GOT3 (cell line): ENCODE data around the gene ZNF521.
"Not testable (repeated sequence)": the region's sequence is repeated elsewhere in the genome, so short reads cannot be mapped to it uniquely, and the experiment has no call there.

Experiments used
- DNase-seq: peaks from one replicate; lab custom pipeline; 2025; ENCODE audit warnings: mixed read lengths; lab: John Stamatoyannopoulos, UW

The ZNF521 gene

GRCh38 chr18:25289001-25289631, 62.9 kb downstream of the ZNF521 start:
- no peak for DNase-seq

GRCh38 chr18:25288340-25288938, 63.5 kb downstream of the ZNF521 start:
- no peak for DNase-seq

DNA sequence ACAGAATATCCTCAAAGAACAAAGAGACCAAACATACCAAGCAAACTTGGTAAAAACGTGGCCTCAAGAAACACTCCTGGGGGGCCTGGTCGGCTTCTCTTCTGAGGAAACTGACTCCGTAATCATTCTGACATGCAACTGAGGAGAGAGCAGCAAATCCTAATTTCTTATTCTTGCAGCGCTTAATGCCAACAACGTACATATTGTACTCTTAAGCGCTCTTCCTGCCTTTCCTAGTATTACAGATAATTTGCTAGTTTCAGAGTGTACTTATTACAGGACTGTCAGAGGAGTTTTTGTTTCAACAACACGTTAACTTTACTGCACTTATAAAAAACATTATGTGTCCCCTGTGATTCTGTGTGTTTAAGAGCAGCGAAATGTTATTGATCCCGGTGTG, 64.9 kb downstream of the ZNF521 start:
- DNase-seq = no peak

- no peak for DNase-seq
Measured at GRCh38 chr18:25284861-25285550, 67.0 kb downstream of the ZNF521 start.

DNA sequence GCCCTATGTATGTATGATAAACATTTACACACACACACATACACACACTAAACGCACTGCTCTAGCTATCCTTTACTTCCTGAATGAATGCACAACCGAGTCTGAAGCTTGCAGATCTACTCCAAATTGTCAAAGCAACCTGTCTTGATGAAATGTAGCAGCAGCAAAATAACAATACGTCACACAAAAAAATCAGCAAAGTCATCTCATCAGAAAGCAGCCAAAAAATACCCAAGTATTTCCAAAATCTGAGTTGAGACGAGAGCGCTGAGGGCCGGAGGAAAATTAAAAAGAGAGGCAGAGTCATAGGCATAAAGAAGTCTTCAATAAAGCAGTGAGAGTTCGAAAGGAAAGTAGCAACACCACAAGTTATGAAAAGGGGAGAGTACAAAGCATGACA, 67.7 kb downstream of the ZNF521 start:
- no peak for DNase-seq

DNA sequence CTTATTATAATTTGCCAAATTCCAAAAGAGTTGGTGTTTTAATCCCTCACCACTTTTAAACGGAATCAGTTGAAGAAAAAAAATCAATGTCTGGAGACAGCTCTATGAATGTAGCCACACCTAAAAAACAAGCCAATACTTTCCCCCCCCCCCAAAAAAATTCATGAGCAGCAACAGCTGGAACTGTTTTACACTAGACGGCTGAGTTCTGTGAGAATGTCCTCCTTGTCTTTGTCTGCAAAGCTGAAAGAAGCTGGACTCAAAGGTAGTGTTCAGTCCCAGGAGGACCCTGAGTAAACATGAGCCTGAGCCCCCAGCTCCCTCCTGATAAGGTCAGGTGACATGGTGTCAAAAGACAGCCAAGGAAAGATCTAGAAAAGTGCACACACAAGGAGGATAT, 68.2 kb downstream of the ZNF521 start:
- no peak for DNase-seq

DNA sequence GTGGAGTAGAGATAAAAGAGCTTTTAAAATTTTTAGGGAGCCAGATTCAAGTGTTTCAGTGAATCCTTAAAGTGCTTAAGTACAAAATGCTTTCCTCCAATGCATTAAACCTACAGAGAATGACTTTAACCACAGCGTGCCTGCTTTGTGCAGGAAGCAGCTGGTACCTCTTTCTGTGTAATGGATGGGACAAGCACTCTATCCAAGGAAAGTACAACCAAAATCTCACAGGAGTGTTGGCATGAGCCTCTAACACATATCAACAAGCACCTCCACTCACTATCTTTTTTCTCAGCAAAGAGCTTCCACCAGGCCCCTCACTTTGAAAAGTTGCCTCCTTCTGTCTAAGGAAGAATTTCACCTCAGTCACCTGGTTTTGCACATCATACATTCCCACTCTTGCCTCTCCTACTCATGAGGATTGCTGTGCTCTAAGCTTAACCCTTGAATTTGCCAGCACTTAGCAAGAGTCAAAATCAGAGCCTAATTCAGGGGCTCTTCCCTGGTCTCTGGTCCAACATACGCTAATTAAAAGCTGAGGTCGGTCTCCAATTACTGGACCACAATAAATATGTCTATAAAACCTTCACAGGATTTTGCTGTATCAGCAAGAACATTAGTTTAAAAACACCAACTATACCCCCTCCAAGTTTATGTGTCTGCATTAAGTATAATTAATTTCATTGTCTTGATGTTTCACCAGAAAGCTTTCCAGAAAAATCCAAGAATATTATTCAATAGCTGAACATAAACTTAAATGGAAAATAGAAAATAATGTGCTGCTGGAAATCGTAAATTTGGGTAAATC, 68.9 kb downstream of the ZNF521 start:
- DNase-seq = no peak

- DNase-seq = no peak
Measured at GRCh38 chr18:25282282-25282681, 69.7 kb downstream of the ZNF521 start.

- DNase-seq = no peak
Measured at GRCh38 chr18:25281556-25281955, 70.4 kb downstream of the ZNF521 start.

DNA sequence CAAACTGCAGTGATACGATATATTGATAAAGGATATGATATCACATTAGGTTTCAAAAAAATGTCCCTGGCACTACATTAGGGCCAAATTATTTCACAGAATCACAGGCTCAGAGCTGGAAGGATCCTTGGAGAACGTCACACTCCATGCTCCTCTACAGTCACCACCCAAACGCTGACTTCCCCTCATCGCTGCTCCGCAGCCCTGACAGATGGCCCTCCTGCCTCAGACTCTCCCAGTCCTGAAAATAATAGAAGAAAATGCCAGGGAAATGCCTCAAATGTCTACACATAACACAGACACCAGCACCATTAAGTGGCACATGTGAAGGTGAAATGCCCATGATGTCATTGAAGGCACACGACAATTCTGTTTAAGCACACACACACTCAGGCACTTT, 72.0 kb downstream of the ZNF521 start:
- DNase-seq = no peak

- DNase-seq = no peak
Measured at GRCh38 chr18:25279556-25279955, 72.4 kb downstream of the ZNF521 start.

- no peak for DNase-seq
Measured at GRCh38 chr18:25279133-25279532, 72.8 kb downstream of the ZNF521 start.

DNA sequence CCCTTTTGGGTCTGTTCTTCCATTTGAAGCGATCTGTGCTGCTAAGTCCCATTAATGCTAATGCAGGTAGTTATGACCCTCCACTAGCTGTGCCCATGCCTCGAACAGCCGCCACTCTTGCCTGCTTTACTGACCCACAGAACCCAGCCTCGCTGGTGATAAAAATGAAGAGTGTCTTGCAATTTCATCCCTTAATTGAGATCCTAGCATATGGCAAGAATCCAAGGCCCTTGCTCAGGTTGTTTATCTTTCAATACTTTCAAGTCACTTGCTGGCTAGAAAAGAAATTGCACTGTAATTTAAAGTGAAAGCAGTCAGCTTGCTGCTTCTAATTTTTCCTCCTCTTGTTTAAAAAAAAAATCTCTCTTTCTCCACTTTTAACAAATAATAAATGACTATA, 73.6 kb downstream of the ZNF521 start:
- DNase-seq = no peak

- DNase-seq = no peak
Measured at GRCh38 chr18:25275412-25276001, 76.5 kb downstream of the ZNF521 start.

- DNase-seq = no peak
Measured at GRCh38 chr18:25274926-25275325, 77.0 kb downstream of the ZNF521 start.

GRCh38 chr18:25266931-25267527, 84.9 kb downstream of the ZNF521 start:
- DNase-seq = not testable (repeated sequence)

- DNase-seq = no peak
Measured at GRCh38 chr18:25262920-25263319, 89.0 kb downstream of the ZNF521 start.

DNA sequence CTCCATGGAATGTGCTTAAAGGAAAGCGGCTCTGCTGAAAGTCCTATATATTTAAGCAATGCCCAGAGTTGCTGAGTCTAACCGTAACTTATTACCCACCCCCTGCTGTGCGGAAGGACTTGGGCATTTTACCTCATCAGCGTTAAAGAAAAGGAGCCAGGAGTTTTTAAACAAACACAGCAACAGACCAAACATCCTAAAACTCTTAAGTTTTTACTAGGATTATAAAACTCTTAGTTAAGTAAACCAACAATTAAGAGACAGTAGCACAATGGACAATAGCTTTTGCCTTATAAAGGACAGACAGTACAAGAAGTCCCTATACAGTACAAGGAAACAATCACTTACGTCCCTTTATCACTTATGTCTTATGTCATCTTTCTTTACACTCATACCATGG, 90.2 kb downstream of the ZNF521 start:
- DNase-seq = no peak

DNA sequence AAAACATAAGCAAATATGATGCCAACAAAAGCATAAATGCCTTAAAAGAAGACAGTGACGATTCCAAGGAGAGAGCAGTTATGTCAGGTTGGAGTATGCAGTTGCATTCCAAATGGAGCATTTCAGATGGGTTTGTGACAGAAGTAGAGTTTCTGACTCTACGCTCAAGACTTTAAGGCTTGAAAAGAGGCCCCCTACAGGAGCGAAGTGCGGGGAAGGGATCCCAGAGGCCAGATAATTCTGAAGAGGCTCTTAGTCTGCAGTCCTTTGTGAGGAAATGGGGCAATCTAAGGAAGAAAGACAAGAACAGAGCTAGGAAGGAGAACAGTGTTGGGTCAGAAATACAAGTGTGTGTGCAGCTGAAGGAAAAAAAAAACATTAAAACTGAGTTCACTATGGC, 95.5 kb downstream of the ZNF521 start:
- DNase-seq = no peak

GRCh38 chr18:25253779-25254178, 98.2 kb downstream of the ZNF521 start:
- DNase-seq = no peak

GRCh38 chr18:25253136-25253535, 98.8 kb downstream of the ZNF521 start:
- no peak for DNase-seq

GRCh38 chr18:25251068-25251467, 100.9 kb downstream of the ZNF521 start:
- no peak for DNase-seq
